Small intestine (tissue), 7 donors: ENCODE data around the gene MASP1. TPM values are rescaled to one million over a fixed set of nuclear protein-coding genes. Genes with fewer than 3 reads are reported as not detected.
A peak's percentile ranks its signal among the peaks of the same experiment; 100 is the strongest.

Source experiments
- DNase-seq, 2 donors: peaks; one replicate each; pipeline versions ENCODE4 v3.0.0 to v3.0.0-alpha.2; 2013
- FAIRE-seq: peaks from 2 replicates; lab custom pipeline; 2012; peaks lifted over from hg19 to GRCh38; lab: Jason Lieb, UNC
- H3K27ac ChIP-seq, 3 donors: one replicate each; pipeline ENCODE4 v1.5.1; 2013; ENCODE audit warnings: low read length in 2 of 3, mild to moderate bottlenecking in 2 of 3, control low read depth in 1 of 3, inconsistent platforms in 1 of 3, low read depth in 1 of 3, moderate library complexity in 1 of 3
- H3K27me3 ChIP-seq, 3 donors: one replicate each; pipeline ENCODE4 v1.6.1; 2013; ENCODE audit warnings: low read length in 3 of 3, inconsistent platforms in 1 of 3; ENCODE audit not compliant: control insufficient read depth in 3 of 3, insufficient read depth in 3 of 3
- H3K36me3 ChIP-seq, 3 donors: one replicate each; pipeline ENCODE4 v1.6.1; 2013; ENCODE audit warnings: low read length in 3 of 3, inconsistent platforms in 1 of 3, low read depth in 1 of 3, mild to moderate bottlenecking in 1 of 3, moderate library complexity in 1 of 3; ENCODE audit not compliant: control insufficient read depth in 3 of 3, insufficient read depth in 2 of 3
- H3K4me1 ChIP-seq, 3 donors: one replicate each; pipeline ENCODE4 v1.6.1; 2013; ENCODE audit warnings: low read length in 2 of 3, inconsistent platforms in 1 of 3, low read depth in 1 of 3, mild to moderate bottlenecking in 1 of 3, moderate library complexity in 1 of 3; ENCODE audit not compliant: control insufficient read depth in 3 of 3, insufficient read depth in 2 of 3
- H3K4me3 ChIP-seq, 3 donors: one replicate each; pipeline ENCODE4 v1.5.1; 2013; ENCODE audit warnings: low read length in 3 of 3, control low read depth in 1 of 3, inconsistent platforms in 1 of 3, low read depth in 1 of 3, mild to moderate bottlenecking in 1 of 3, moderate library complexity in 1 of 3
- H3K9me3 ChIP-seq, 2 donors: one replicate each; pipeline ENCODE4 v1.6.1; 2013; ENCODE audit warnings: low read depth in 1 of 2, low read length in 1 of 2; ENCODE audit not compliant: control insufficient read depth in 2 of 2, insufficient read depth in 1 of 2
- WGBS, 3 donors: extraction: QIAGEN DNeasy Blood & Tissue Kit; methylation state at CpG; one replicate each; pipeline ENCODE4 v1.1.7; 2013; 5-methylcytosine and 5-hydroxymethylcytosine counted together
- polyA plus RNA-seq, 4 donors: library from polyadenylated mRNA; stranded (reverse) in 3 of 4; unstranded in 1 of 4; fragments of 200-250 nt in 3 of 4; fragments of 120-200 nt in 1 of 4; gene quantifications; one replicate each; pipeline versions ENCODE4 v1.2.1 to v1.2.3, GENCODE V29; 2013
- donor health status: healthy with polysubstance abuse.
- donor health status: control.
- donor health status: control.
- donor health status: Bipolar disorder and iron deficiency.
- donor health status: healthy.

Gene MASP1
- polyA plus RNA-seq, 4 donors: 0.70 to 67.2 (median 1.6) TPM; not detected in 1

DNA sequence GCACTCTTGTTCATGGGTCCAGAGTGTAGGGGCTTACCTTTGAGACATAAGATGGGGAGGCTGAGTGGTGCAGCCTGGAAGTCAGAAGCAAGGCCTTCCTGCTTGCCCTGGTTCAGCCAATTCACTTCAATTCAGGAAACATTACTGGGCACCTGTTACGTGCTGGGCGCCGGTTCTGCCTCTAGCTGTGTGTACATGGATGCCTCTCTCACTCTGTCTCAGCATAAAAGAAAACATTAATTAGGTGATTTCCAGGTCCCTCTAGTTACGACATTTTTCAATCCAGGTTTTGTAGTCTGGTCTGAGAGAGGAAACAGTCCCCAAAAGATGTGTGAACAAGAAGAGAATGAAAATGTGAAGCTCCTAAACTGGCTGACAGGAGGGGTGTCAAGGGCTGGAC lies 93.0 kb downstream of the MASP1 start:
- Histone ChIP-seq H3K4me3 (no peak overlapping the region), H3K4me1 (no peaks in the 10 kb centered on the region)
- FAIRE-seq: no peak

DNA sequence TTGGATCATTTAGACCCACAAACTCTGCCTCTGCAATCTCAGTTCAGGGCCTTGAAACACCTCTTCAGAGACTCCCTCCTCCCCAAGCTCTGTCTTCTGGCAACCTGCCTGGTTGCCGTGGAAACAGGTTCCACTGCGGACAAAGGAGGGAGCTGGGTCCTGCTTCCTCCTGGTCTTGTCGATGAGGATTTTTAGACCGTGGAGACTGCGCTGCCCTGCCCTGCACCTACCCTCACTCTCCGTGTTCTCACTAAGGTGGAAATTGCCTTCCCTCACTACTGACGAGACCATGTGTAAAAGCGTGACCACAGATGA lies 94.2 kb downstream of the MASP1 start, which contains the start of gene RTP1:
Gene RTP1 (plus strand): TSS at position 152 of the 315 bp plus-strand sequence. CDS start 30 bp downstream, at position 182.
- Histone ChIP-seq H3K27ac (no peak within 1 kb of the TSS), H3K27me3 (no peaks in the 10 kb centered on the region), H3K9me3 (no peaks in the 10 kb centered on the region), H3K4me3 (no peak within 1 kb of the TSS), H3K4me1 (no peaks in the 10 kb centered on the region), H3K36me3 (no peaks in the 10 kb centered on the region)
- 70 to 83% (median 74%) methylated on average over 8 of the region's 8 CpGs for WGBS, 3 donors
- DNase-seq (no peak), FAIRE-seq (no peak)

More for the DNA sequence above, 93.0 kb downstream of the MASP1 start:
- Histone ChIP-seq H3K27me3 (peaks cover 0 to 2% (median 0%) of the 10 kb centered on the region in 3 donors), H3K27ac (no peak overlapping the region), H3K9me3 (no peaks in the 10 kb centered on the region), H3K36me3 (no peaks in the 10 kb centered on the region)
- WGBS, 3 donors: 82 to 84% (median 82%) methylated on average over 4 of the region's 4 CpGs
- DNase-seq: no peak

DNA sequence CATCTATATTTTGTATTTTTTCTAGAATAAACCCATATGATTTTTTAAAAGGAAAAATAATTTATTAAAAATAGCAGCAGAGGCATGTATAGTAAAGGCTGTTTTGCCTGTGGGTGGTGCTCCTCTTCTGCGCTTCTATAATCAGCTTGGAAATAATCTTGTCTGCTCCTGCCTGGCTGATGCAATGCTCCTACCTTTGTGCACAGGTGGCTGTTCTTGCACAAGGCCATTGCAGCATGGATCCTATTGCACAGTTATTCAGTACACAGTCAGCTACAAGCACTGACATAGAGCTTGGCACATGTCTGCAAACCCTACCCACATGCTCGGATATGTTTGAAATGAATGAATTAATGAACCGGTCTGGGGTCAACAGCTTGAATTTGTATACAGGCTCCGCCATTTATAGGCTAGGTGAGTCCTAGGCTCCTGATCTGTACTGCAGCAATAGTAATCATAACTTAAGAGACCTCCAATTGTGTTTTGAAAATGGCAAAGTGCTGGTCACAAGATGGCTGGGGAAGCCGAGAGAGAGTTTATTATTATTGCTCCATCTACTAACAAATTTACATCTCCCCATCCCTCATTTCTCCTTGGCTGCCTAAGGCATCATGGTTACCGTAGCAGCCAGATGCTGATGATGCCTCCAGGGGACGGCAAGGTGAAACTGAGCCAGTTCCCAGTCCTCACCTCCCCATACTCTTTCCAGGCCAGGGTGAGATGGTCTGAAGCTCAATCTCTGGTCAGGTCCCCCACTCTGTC lies 94.8 kb downstream of the MASP1 start:
- no peaks in the 10 kb centered on the region for H3K9me3 ChIP-seq
- no peaks in the 10 kb centered on the region for H3K4me1 ChIP-seq
- H3K27me3 ChIP-seq: no peaks in the 10 kb centered on the region
- no peaks in the 10 kb centered on the region for H3K36me3 ChIP-seq
- DNase-seq: no peak
- 81 to 89% (median 84%) methylated on average over 7 of the region's 7 CpGs for WGBS, 3 donors
- FAIRE-seq: no peak
- H3K4me3 ChIP-seq: no peak overlapping the region
- no peak overlapping the region for H3K27ac ChIP-seq

DNA sequence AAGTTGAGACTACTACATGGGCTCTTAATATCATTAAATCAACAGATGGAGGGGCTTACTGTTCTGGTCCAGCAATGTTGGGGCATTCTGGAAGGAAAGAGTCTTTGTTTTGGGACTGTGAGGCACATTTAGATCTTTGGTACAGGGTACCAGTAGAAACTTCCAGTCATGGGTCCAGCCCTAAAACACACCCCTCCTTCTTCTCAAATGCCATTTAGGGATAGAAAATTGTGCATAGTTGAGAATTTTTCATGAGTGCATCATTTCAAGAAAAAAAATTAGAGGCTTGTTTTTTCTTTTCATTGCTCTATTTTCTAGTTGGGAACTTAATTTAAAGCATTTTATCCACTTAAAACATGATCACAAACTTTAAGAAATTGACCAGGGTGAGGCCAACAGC lies 98.4 kb downstream of the MASP1 start:
- no peaks in the 10 kb centered on the region for H3K36me3 ChIP-seq
- DNase-seq (no peak), FAIRE-seq (no peak)
- no peaks in the 10 kb centered on the region for H3K9me3 ChIP-seq
- no peaks in the 10 kb centered on the region for H3K4me1 ChIP-seq
- H3K4me3 ChIP-seq: no peak overlapping the region
- no peak overlapping the region for H3K27ac ChIP-seq
- H3K27me3 ChIP-seq: no peaks in the 10 kb centered on the region

DNA sequence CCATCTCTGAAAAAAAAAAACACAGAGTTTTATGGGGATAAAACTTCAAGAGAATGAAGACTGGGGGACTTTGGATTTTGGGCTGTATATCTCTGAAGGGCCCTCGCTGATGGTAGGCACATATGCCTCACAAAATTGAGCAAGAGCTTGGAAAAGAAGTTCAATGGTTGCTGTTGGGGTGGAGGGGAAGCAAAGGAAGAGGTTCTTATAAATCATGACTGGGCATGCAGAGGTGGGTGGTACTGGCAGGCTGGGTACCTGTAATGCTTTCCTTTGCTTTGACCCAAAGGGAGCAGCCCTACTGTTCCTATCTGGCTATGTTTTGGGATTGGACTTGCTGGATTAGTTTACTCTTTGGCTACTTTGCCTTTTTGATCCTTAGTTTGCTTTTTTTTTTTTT lies 100.3 kb downstream of the MASP1 start:
- Histone ChIP-seq H3K4me3 (no peak overlapping the region), H3K36me3 (no peaks in the 10 kb centered on the region), H3K9me3 (no peaks in the 10 kb centered on the region), H3K4me1 (peaks cover 0 to 12% (median 0%) of the 10 kb centered on the region in 3 donors), H3K27ac (no peak overlapping the region), H3K27me3 (peaks cover 0 to 3% (median 0%) of the 10 kb centered on the region in 3 donors)
- 41 to 67% (median 57%) methylated on average over 1 of the region's 1 CpG for whole genome bisulfite sequencing, 3 donors
- FAIRE-seq: no peak
- DNase-seq: no peak

DNA sequence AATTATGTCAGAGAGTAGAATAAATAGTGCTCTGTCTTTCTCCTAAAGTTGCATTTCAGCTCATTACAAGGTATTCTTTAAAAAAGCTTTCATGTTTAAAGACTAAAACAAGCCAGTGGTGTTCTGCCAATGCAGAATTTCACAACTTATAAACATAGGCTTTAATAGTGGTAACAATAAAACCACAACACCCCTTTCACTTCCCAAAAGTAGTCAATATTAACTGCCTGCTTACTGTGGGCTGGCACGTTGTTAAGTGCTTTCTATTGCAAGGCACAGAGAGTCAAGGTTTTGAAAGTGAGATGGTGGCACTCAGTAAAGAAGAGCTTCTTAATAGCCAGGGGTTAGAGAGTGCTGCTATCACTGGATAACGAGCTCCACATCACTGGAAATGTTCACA lies 102.6 kb downstream of the MASP1 start:
- DNase-seq (no peak), FAIRE-seq (no peak)
- WGBS, 3 donors: 30 to 47% (median 42%) methylated on average over 2 of the region's 2 CpGs
- Histone ChIP-seq H3K27ac (no peak overlapping the region), H3K36me3 (no peaks in the 10 kb centered on the region), H3K4me3 (no peak overlapping the region), H3K27me3 (peaks cover 0 to 3% (median 0%) of the 10 kb centered on the region in 3 donors), H3K9me3 (no peaks in the 10 kb centered on the region), H3K4me1 (peaks cover 0 to 20% (median 0%) of the 10 kb centered on the region in 3 donors)

DNA sequence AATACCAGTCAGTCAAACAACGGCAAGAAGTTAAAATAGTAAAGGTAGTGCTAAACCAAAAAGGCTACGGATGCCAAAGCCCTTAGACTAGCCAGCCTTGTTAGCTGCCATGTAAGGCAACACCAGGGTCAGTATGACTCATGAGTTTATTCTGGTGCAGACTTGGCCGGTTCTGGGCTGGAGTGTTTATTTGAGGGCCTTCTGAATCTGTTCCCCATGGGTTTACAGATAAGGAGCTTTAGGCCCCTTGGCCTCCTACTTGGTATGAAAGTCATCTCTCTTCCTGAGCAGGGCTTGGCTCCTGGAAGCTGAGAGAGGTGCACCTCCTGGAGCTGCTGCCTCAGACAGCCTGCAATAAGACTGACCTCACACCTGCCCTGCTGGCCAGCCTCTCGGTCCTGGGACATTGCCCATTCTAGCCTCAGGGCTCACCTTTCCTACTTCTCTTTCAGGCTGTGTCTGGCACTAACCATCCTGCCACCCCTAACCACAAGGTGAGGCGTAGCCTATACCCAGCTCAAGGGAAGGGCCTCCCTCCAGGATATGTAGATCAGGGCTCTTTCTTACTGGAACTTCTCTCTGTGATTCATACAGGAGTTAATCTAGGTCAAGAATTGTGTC lies 104.6 kb downstream of the MASP1 start:
- Histone ChIP-seq H3K9me3 (no peaks in the 10 kb centered on the region), H3K36me3 (no peaks in the 10 kb centered on the region), H3K27me3 (peaks cover 0 to 3% (median 0%) of the 10 kb centered on the region in 3 donors), H3K4me3 (no peak overlapping the region), H3K27ac (peak overlapping the region in 2 of 3 donors; percentile 41 to 75), H3K4me1 (peaks cover 0 to 20% (median 0%) of the 10 kb centered on the region in 3 donors)
- DNase-seq: no peak
- whole genome bisulfite sequencing, 3 donors: 48 to 58% (median 57%) methylated on average over 5 of the region's 5 CpGs
- no peak for FAIRE-seq

DNA sequence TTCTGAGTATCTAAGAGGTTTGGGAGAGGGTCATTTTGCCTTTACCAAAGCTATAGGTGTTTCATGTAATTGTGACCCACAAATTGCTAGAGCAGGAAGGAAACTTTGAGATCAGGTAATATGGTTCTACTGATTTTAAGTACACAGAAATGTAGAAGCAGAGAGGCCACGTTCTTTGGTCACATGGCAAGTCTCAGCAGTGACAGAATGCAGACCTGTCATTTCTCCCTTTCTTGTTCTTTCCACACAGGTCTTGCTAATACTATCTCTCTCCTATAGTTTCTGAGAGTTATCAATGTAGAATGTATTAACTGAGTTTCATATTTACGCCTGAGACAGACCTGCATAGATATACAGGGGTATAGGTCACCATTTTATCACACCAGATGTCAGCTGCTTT lies 105.2 kb downstream of the MASP1 start:
- WGBS, 3 donors: 23 to 46% (median 42%) methylated on average over 2 of the region's 2 CpGs
- peaks cover 0 to 20% (median 0%) of the 10 kb centered on the region in 3 donors for H3K4me1 ChIP-seq
- no peak overlapping the region for H3K4me3 ChIP-seq
- no peaks in the 10 kb centered on the region for H3K36me3 ChIP-seq
- DNase-seq: peak in 1 of 2 donors; percentile 44
- FAIRE-seq: no peak
- peaks cover 0 to 3% (median 1%) of the 10 kb centered on the region in 3 donors for H3K27me3 ChIP-seq
- no peaks in the 10 kb centered on the region for H3K9me3 ChIP-seq
- peak overlapping the region in 1 of 3 donors; percentile 75 for H3K27ac ChIP-seq
